ENCODE measurements around the gene GLOD4.
A peak's percentile ranks its signal among the peaks of the same experiment; 100 is the strongest.
"Not testable (repeated sequence)": the region's sequence is repeated elsewhere in the genome, so short reads cannot be mapped to it uniquely, and the experiment has no call there.

The GLOD4 gene

DNA sequence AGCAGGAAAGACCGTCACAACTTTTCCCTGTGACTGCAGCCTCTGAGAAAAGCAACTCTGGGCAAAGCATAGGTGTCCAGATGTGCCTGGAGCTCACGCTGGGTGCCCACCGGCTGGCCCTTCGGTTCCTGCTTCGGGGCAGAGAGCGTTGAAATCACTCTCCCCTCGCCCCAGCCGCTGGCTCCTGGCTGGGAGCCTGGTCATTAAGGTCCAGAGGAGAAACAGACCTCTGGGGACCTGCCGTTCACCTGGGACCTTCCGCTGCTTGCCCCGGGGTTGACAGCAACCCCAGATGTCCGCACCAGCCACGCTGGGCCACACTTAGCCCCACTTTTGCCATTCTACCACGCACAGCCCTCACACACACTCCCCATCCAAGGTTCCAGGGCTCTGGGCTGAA lies 13.2 kb upstream of the GLOD4 start:
- Histone ChIP-seq H3K36me3 (peaks cover 19 to 43% (median 26%) of the 10 kb centered on the region in 11 experiments), H3K9ac (peak overlapping the region in 9 of 11 experiments; percentile 21 to 60 (median 42); a peak in 16 of 22 replicates), H3K4me3 (peak overlapping the region in 4 of 10 experiments; percentile 33 to 52 (median 45); a peak in 7 of 20 replicates), H3K9me3 (replicated peaks in 1 of 11) (no peaks in the 10 kb centered on the region), H3K27me3 (peaks cover 0 to 21% (median 0%) of the 10 kb centered on the region in 11 experiments; a peak in 3 of 22 replicates), H4K20me1 (peaks cover 0 to 44% (median 12%) of the 10 kb centered on the region in 11 experiments; a peak in 13 of 22 replicates), H3K4me2 (peak overlapping the region; percentile 60 to 99 (median 77)), H3K27ac (peak overlapping the region in 5 of 11 experiments; percentile 3 to 59 (median 30); a peak in 4 of 22 replicates), H3K4me1 (peaks cover 24 to 87% (median 75%) of the 10 kb centered on the region in 10 experiments)
- TF ChIP-seq Cebpa-rat (IDR thresholded peaks at IDR 0.05) = no peak

DNA sequence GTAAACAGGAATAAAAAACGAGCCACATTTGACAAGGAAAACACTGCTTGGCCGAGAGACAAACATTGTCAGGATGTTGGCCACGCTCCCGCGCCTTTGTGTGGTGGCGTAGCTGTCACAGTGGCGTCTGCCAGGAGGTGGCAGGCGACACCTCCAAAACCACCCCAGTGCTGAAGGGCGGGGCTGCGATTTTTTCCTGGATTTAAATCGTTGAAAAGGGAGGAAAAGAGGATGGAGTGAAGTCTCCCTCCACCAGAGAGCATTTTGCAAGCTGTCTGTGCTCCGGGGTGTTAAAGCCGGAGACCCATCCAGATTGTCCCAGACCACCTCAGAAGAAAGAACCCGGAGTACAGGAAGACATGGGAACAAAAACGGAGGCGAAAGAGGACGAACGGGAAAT lies 12.8 kb upstream of the GLOD4 start:
- Histone ChIP-seq H3K27ac (peak overlapping the region in 6 of 11 experiments; percentile 6 to 59 (median 28); a peak in 5 of 22 replicates), H4K20me1 (peaks cover 0 to 48% (median 12%) of the 10 kb centered on the region in 11 experiments; a peak in 13 of 22 replicates), H3K4me1 (peaks cover 22 to 83% (median 71%) of the 10 kb centered on the region in 10 experiments), H3K27me3 (peaks cover 0 to 17% (median 0%) of the 10 kb centered on the region in 11 experiments; a peak in 3 of 22 replicates), H3K9me3 (replicated peaks in 1 of 11) (no peaks in the 10 kb centered on the region), H3K4me3 (peak overlapping the region in 4 of 10 experiments; percentile 33 to 52 (median 45); a peak in 7 of 20 replicates), H3K9ac (peak overlapping the region in 9 of 11 experiments; percentile 26 to 60 (median 42); a peak in 16 of 22 replicates), H3K4me2 (peak overlapping the region; percentile 60 to 99 (median 77)), H3K36me3 (peaks cover 23 to 47% (median 30%) of the 10 kb centered on the region in 11 experiments)
- no peak for TF ChIP-seq Cebpa-rat (IDR thresholded peaks at IDR 0.05)

DNA sequence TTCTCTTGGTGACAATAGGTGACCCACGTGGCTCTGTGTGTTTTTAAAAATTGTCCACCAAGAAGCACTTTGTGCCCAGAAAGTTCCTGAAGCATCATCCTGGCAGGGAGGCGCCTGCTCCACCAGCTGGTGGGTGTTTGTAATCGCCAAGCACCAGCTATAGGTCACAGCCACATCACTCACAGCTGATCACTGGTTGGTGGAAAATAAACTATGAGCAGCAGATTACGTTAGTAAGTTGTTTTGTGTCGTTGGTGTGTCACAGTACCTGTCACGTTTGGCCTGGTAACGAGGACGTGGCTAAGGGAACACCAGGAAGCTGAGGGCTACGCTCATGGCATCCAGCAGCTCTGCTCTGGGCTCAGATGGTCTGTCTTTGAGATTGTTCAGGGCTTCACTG lies 10.2 kb upstream of the GLOD4 start:
- Histone ChIP-seq H3K4me1 (peaks cover 17 to 57% (median 45%) of the 10 kb centered on the region in 10 experiments), H3K27me3 (no peaks in the 10 kb centered on the region), H3K4me2 (no peak overlapping the region), H3K9ac (0 out of 22 replicates have a peak overlapping the region, but pooled peaks of 2 of the 11 experiments have one; percentile 2 to 5), H3K36me3 (peaks cover 49 to 66% (median 56%) of the 10 kb centered on the region in 11 experiments), H3K9me3 (replicated peaks in 1 of 11) (no peaks in the 10 kb centered on the region), H3K27ac (no peak overlapping the region), H3K4me3 (no peak overlapping the region), H4K20me1 (peaks cover 0 to 68% (median 19%) of the 10 kb centered on the region in 11 experiments; a peak in 14 of 22 replicates)
- no peak for TF ChIP-seq Cebpa-rat (IDR thresholded peaks at IDR 0.05)

DNA sequence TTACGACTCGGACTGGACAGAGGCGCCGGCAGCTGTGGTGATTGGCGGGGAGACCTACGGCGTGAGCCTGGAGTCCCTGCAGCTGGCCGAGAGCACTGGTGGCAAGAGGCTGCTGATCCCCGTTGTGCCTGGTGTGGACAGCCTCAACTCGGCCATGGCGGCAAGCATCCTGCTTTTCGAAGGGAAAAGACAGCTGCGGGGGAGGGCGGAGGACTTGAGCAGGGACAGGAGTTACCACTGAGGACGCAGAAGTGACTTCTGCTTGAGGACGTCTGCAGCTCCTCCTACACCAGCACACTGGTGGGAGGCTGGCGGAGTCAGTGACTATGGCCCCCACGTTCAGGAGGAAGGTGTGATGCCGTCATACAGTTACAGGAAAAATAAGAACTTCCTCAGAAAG lies 9.7 kb upstream of the GLOD4 start:
- peaks cover 0 to 70% (median 22%) of the 10 kb centered on the region in 11 experiments; a peak in 15 of 22 replicates for H4K20me1 ChIP-seq
- peaks cover 13 to 52% (median 41%) of the 10 kb centered on the region in 10 experiments for H3K4me1 ChIP-seq
- no peak overlapping the region for H3K27ac ChIP-seq
- H3K4me2 ChIP-seq = no peak overlapping the region
- H3K9me3 ChIP-seq (replicated peaks in 1 of 11) = no peaks in the 10 kb centered on the region
- H3K36me3 ChIP-seq = peaks cover 51 to 68% (median 60%) of the 10 kb centered on the region in 11 experiments
- H3K4me3 ChIP-seq = no peak overlapping the region
- TF ChIP-seq Cebpa-rat (IDR thresholded peaks at IDR 0.05) = no peak
- H3K9ac ChIP-seq = no peak overlapping the region
- H3K27me3 ChIP-seq = no peaks in the 10 kb centered on the region

DNA sequence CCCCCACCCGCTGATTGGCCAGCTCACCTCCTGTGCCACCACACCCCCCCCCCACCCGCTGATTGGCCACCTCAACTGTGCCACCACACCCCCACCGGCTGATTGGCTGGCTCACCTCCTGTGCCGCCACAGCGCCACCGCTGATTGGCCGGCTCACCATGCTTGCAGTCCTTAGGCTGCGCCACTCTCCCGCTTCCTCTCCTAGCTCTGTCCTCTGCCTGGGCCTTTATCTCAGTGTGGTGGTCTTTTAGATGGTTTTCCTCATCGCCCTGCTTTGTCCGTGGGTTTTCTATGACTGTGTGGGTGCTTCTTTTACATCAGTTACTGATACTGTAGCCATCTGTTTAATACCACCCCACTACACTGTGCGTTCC lies 8.8 kb upstream of the GLOD4 start:
- not testable (repeated sequence) for H3K4me3 ChIP-seq; H3K4me2 ChIP-seq; H3K27ac ChIP-seq; H3K27me3 ChIP-seq; H3K9me3 ChIP-seq (replicated peaks in 1 of 11); H3K9ac ChIP-seq
- Histone ChIP-seq H4K20me1 (peaks cover 0 to 78% (median 24%) of the 10 kb centered on the region in 11 experiments; a peak in 15 of 22 replicates), H3K36me3 (peaks cover 51 to 70% (median 65%) of the 10 kb centered on the region in 11 experiments), H3K4me1 (peaks cover 12 to 43% (median 31%) of the 10 kb centered on the region in 10 experiments)

DNA sequence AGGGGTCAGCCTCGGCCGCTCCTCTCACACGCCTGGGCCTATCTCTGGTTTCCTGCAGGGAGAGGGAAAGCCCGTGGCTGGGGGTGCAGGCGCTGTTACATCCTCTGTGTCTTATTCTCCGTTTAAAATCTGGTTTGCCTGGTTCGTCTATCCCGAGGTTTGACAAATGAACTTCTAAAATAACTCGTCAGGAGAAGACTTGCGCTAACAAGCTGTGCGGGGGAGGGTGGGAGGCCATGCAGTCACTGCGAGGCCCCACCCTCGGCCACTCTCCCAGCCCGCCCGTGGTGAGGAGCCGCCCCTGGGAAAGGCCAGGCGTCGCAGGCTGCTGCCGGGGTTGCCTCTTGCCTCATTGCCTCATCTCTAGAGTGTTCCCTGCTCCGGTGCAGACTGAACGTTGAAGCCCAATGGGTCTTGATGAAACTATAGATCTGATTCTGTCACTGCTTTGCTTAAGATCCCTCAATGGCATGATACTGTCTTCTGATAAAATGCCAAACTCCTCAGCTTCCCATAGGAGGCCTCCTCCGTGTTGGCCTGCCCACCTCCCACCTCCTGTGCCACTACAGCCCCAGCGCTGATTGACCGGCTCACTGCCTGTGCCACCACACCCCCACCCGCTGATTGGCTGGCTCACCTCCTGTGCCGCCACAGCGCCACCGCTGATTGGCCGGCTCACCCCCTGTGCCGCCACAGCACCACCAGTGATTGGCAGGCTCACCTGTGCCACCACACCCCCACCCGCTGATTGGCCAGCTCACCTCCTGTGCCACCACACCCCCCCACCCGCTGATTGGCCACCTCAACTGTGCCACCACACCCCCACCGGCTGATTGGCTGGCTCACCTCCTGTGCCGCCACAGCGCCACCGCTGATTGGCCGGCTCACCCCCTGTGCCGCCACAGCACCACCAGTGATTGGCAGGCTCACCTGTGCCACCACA lies 8.1 kb upstream of the GLOD4 start:
- Histone ChIP-seq H3K36me3 (peaks cover 51 to 76% (median 69%) of the 10 kb centered on the region in 11 experiments), H4K20me1 (peaks cover 0 to 78% (median 31%) of the 10 kb centered on the region in 11 experiments; a peak in 15 of 22 replicates), H3K4me1 (peaks cover 9 to 36% (median 24%) of the 10 kb centered on the region in 10 experiments)
- not testable (repeated sequence) for H3K9ac ChIP-seq; H3K9me3 ChIP-seq (replicated peaks in 1 of 11); H3K4me3 ChIP-seq; H3K4me2 ChIP-seq; H3K27ac ChIP-seq; H3K27me3 ChIP-seq

DNA sequence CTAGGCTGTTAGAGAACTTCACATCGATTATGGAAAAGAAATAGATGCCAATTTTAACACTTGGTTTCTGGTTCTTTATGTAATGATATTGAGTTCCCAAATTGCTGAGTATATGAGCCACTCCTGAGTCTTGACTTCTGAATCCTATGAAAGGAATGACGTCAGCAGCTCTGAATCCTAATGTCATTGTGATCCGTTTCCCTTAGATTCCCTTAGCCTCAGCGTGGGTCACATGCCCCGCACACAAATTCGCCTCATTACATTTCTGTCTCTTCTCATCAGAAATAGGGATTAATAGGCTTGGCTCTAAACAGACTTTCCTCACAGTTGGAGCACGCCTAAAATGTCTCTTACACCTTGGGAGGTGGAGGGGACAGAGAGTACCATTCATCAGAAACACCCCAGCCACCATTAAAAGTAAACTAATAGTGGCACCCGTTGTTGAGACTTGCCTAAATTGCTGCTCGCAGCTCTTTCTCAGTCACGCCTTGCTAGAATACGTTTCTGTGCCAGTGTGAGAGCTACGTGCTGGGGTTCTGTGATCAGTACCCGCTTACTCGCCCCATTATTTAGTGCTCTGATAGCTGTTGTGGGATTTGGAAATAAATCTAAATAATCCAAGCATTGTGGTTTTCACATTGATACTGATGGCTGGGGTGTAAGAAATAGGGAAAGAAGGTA lies 7.2 kb upstream of the GLOD4 start:
- Histone ChIP-seq H3K36me3 (peaks cover 56 to 85% (median 74%) of the 10 kb centered on the region in 11 experiments), H3K4me3 (no peak overlapping the region), H3K27me3 (no peaks in the 10 kb centered on the region), H3K27ac (no peak overlapping the region), H3K4me1 (peaks cover 9 to 32% (median 23%) of the 10 kb centered on the region in 10 experiments), H4K20me1 (peaks cover 0 to 86% (median 32%) of the 10 kb centered on the region in 11 experiments; a peak in 15 of 22 replicates), H3K9me3 (replicated peaks in 1 of 11) (no peaks in the 10 kb centered on the region), H3K4me2 (no peak overlapping the region), H3K9ac (no peak overlapping the region)
- TF ChIP-seq Cebpa-rat (IDR thresholded peaks at IDR 0.05) = no peak

DNA sequence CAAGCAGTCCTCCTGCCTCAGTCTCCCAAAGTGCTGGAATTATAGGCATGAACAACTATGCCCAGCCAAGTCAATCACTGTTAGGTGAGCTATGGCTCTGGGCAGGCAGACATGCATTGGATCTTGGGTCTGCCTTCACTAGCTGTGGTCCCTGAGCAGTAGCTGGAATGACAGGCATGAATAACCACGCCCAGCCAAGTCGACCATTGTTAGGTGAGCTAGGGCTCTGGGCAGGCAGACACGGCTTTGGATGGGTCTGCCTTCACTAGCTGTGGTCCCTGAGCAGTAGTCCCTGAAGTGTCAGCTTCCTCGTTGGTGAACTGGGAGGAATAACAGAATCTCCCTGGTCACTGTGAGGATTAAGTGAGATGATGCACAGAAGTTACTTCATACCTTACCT lies 6.5 kb upstream of the GLOD4 start:
- Histone ChIP-seq H3K36me3 (peaks cover 59 to 92% (median 81%) of the 10 kb centered on the region in 11 experiments), H3K4me1 (peaks cover 17 to 35% (median 24%) of the 10 kb centered on the region in 10 experiments), H3K27me3 (no peaks in the 10 kb centered on the region), H4K20me1 (peaks cover 0 to 85% (median 34%) of the 10 kb centered on the region in 11 experiments; a peak in 16 of 22 replicates), H3K27ac (no peak overlapping the region), H3K4me2 (no peak overlapping the region), H3K4me3 (no peak overlapping the region), H3K9ac (no peak overlapping the region), H3K9me3 (replicated peaks in 1 of 11) (no peaks in the 10 kb centered on the region)
- TF ChIP-seq Cebpa-rat (IDR thresholded peaks at IDR 0.05) = no peak

Data from BLaER1 treated with 17β-estradiol and CSF1 and Interleukin-3, amounts not matched to agents 10 nM and 100 nM (cell line).